Astrocyte (in vitro differentiated cells and primary cell): ENCODE data around the gene RPEL1.

Source experiments
- EZH2 ChIP-seq: IDR thresholded peaks from 2 replicates; pipeline ENCODE4 v1.6.1; 2012; ENCODE audit warnings: mild to moderate bottlenecking, low read length, inconsistent platforms; ENCODE audit not compliant: insufficient read depth
- TF ChIP-seq, protein P1 (sequence below): IDR thresholded peaks from 2 replicates; pipeline ENCODE4 v1.5.1; 2011; ENCODE audit warnings: low read depth, mild to moderate bottlenecking, inconsistent platforms, low read length, moderate library complexity; ENCODE audit not compliant: insufficient read depth

GRCh38 chr10:103204353-103205255 is 41.1 kb upstream of the RPEL1 start:
- TF ChIP-seq, protein P1, sequence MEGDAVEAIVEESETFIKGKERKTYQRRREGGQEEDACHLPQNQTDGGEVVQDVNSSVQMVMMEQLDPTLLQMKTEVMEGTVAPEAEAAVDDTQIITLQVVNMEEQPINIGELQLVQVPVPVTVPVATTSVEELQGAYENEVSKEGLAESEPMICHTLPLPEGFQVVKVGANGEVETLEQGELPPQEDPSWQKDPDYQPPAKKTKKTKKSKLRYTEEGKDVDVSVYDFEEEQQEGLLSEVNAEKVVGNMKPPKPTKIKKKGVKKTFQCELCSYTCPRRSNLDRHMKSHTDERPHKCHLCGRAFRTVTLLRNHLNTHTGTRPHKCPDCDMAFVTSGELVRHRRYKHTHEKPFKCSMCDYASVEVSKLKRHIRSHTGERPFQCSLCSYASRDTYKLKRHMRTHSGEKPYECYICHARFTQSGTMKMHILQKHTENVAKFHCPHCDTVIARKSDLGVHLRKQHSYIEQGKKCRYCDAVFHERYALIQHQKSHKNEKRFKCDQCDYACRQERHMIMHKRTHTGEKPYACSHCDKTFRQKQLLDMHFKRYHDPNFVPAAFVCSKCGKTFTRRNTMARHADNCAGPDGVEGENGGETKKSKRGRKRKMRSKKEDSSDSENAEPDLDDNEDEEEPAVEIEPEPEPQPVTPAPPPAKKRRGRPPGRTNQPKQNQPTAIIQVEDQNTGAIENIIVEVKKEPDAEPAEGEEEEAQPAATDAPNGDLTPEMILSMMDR = no peak
- no peak for TF ChIP-seq EZH2
